Type B pancreatic cell (in vitro differentiated cells): Measurements from ENCODE around the gene ECI1. TPM values are rescaled to one million over a fixed set of nuclear protein-coding genes. Genes with fewer than 3 reads are reported as not detected.

Source experiments
- DNase-seq: peaks from one replicate; pipeline ENCODE4 v3.0.0; 2021; ENCODE audit warnings: mixed read lengths; ENCODE audit not compliant: unreplicated experiment; ENCODE audit errors: extremely low spot score
- H3K27ac Mint-ChIP-seq: 2 replicates; pipeline ENCODE4 v1.8.0; 2021; ENCODE audit warnings: mild to moderate bottlenecking, mixed read lengths
- H3K27me3 Mint-ChIP-seq: 2 replicates; pipeline ENCODE4 v1.8.0; 2021; ENCODE audit warnings: mixed read lengths
- H3K36me3 Mint-ChIP-seq: 2 replicates; pipeline ENCODE4 v1.8.0; 2021; ENCODE audit warnings: mixed read lengths
- H3K4me1 Mint-ChIP-seq: one replicate; pipeline ENCODE4 v1.8.0; 2021; ENCODE audit warnings: mixed read lengths; ENCODE audit not compliant: unreplicated experiment
- H3K4me3 Mint-ChIP-seq: 2 replicates; pipeline ENCODE4 v1.8.0; 2021; ENCODE audit warnings: mild to moderate bottlenecking, mixed read lengths
- H3K9me3 Mint-ChIP-seq: 2 replicates; pipeline ENCODE4 v1.8.0; 2021; ENCODE audit warnings: mixed read lengths
- CTCF ChIP-seq: fragments of 200-600 bp; sonication (generic); conservative IDR thresholded peaks from 2 replicates; pipeline ENCODE4 v1.5.0; 2021; ENCODE audit warnings: antibody characterized with exemption, mild to moderate bottlenecking
- long read RNA-seq: library from polyadenylated mRNA; unstranded; transcript quantifications from one replicate; pipeline ENCODE4 v2.0.0, GENCODE V29; 2020
- total RNA-seq: library from RNA; stranded (reverse); gene quantifications from 2 replicates; pipeline ENCODE4 v1.2.1, GENCODE V29; 2021; ENCODE audit warnings: low replicate concordance

Gene ECI1
- total RNA-seq, result 72.7 and 89.7 TPM in 2 replicates
- long read RNA-seq, partial matches to known transcripts, result 1 of 2 reads
- long read RNA-seq, other reads (novel, unspliced or antisense), result 1 of 2 reads

- Mint-ChIP-seq H3K9me3 (no peaks in the 10 kb centered on the region), H3K4me3 (peak within 1 kb of the TSS; percentile 93), H3K36me3 (peaks cover 13% of the 10 kb centered on the region), H3K27me3 (no peaks in the 10 kb centered on the region), H3K27ac (peak within 1 kb of the TSS; percentile 95), H3K4me1 (no peaks in the 10 kb centered on the region)
- peak; percentile 74 for TF ChIP-seq CTCF
- DNase-seq, result peak; percentile 93
Observed at GRCh38 chr16:2251296-2252111, at the start of gene ECI1. ECI1 (minus strand) TSS chr16:2251587; CDS start chr16:2251566, 21 bp downstream.

- no peak for DNase-seq
- H3K27me3 Mint-ChIP-seq, result no peaks in the 10 kb centered on the region
- H3K27ac Mint-ChIP-seq, result no peak overlapping the region
Observed at GRCh38 chr16:2299915-2300192, 48.5 kb upstream of the ECI1 start.

GRCh38 chr16:2299121-2299914, 47.9 kb upstream of the ECI1 start:
- no peaks in the 10 kb centered on the region for H3K4me1 Mint-ChIP-seq
- H3K4me3 Mint-ChIP-seq, result no peak overlapping the region
- H3K27me3 Mint-ChIP-seq, result no peaks in the 10 kb centered on the region
- DNase-seq, result no peak
- no peaks in the 10 kb centered on the region for H3K9me3 Mint-ChIP-seq
- no peak overlapping the region for H3K27ac Mint-ChIP-seq
- no peaks in the 10 kb centered on the region for H3K36me3 Mint-ChIP-seq
- TF ChIP-seq CTCF, result no peak

More at GRCh38 chr16:2299915-2300192, 48.5 kb upstream of the ECI1 start:
- Mint-ChIP-seq H3K4me3 (no peak overlapping the region), H3K9me3 (no peaks in the 10 kb centered on the region), H3K4me1 (no peaks in the 10 kb centered on the region), H3K36me3 (no peaks in the 10 kb centered on the region)
- TF ChIP-seq CTCF, result no peak

- H3K27ac Mint-ChIP-seq, result no peak overlapping the region
- TF ChIP-seq CTCF, result no peak
- H3K4me1 Mint-ChIP-seq, result no peaks in the 10 kb centered on the region
- H3K9me3 Mint-ChIP-seq, result no peaks in the 10 kb centered on the region
- DNase-seq, result no peak
- no peaks in the 10 kb centered on the region for H3K27me3 Mint-ChIP-seq
- H3K4me3 Mint-ChIP-seq, result no peak overlapping the region
- no peaks in the 10 kb centered on the region for H3K36me3 Mint-ChIP-seq
Observed at GRCh38 chr16:2298621-2299020, 47.2 kb upstream of the ECI1 start.

- no peak for TF ChIP-seq CTCF
- H3K27me3 Mint-ChIP-seq, result no peaks in the 10 kb centered on the region
- no peaks in the 10 kb centered on the region for H3K4me1 Mint-ChIP-seq
- no peaks in the 10 kb centered on the region for H3K36me3 Mint-ChIP-seq
- no peak overlapping the region for H3K4me3 Mint-ChIP-seq
- DNase-seq, result no peak
- no peak overlapping the region for H3K27ac Mint-ChIP-seq
- no peaks in the 10 kb centered on the region for H3K9me3 Mint-ChIP-seq
Observed at GRCh38 chr16:2297506-2297860, 46.1 kb upstream of the ECI1 start.
